GM12878 (cell line): ENCODE data around the gene CCDC43. TPM values are rescaled to one million over a fixed set of nuclear protein-coding genes. Genes with fewer than 3 reads are reported as not detected.

Experiments used
- ATAC-seq: fragments of 200-7000 bp; cut with Tn5 transposase; 3 replicates; pipeline ENCODE4 v1.9.1; 2020; ENCODE audit warnings: mild to moderate bottlenecking, moderate library complexity
- BruUV-seq: library from RNA; stranded (reverse); fragments of 400-500 nt; replicated peaks from 2 replicates; lab custom pipeline; 2021; lab: Mats Ljungman, UMichigan
- CTCF ChIA-PET: fragments of 300-600 bp; sonication (Branson Sonifier 250); formaldehyde crosslinking; extraction: SDS; loops from one replicate; lab custom pipeline; 2021; ENCODE audit warnings: inconsistent platforms; lab: Yijun Ruan, JAX
- POLR2A ChIA-PET: fragments of 350-600 bp; formaldehyde crosslinking; extraction: SDS; loops from one replicate; lab custom pipeline; 2021; ENCODE audit warnings: inconsistent platforms; lab: Charles Lee
- RAD21 ChIA-PET: fragments of 300-600 bp; sonication (Branson Sonifier 250); formaldehyde crosslinking; loops from one replicate; lab custom pipeline; 2023; ENCODE audit warnings: antibody characterized with exemption; ENCODE audit not compliant: unreplicated experiment; lab: Charles Lee
- SMC1A ChIA-PET: fragments of 300-600 bp; sonication (Branson Sonifier 250); formaldehyde crosslinking; loops from one replicate; lab custom pipeline; 2023; ENCODE audit not compliant: unreplicated experiment, uncharacterized antibody; lab: Charles Lee
- DNase-seq: peaks from one replicate; pipeline ENCODE4 v3.0.0-alpha.2; 2011; ENCODE audit warnings: low read depth, low spot score
- FAIRE-seq: peaks from 3 replicates; lab custom pipeline; 2011; peaks lifted over from hg19 to GRCh38; lab: Jason Lieb, UNC
- H2AFZ ChIP-seq: 2 replicates; pipeline ENCODE4 v1.6.0; 2011; ENCODE audit warnings: low read depth, low read length, control low read depth; ENCODE audit not compliant: control insufficient read depth
- H3K27ac ChIP-seq: 2 replicates; pipeline ENCODE4 v1.5.1; 2011; ENCODE audit warnings: control low read depth; ENCODE audit not compliant: control insufficient read depth, insufficient read depth
- H3K27me3 ChIP-seq, 2 experiments: replicated peaks in 1 of 2; 2 replicates each; pipeline versions ENCODE4 v1.6.0 to v1.6.1; 2011; ENCODE audit warnings: low read length in 1 of 2; ENCODE audit not compliant: control insufficient read depth in 2 of 2, insufficient read depth in 2 of 2
- H3K36me3 ChIP-seq, 2 experiments: 2 replicates each; pipeline ENCODE4 v1.5.1; 2011; ENCODE audit warnings: low read length in 1 of 2; ENCODE audit not compliant: control insufficient read depth in 2 of 2, insufficient read depth in 2 of 2
- H3K4me1 ChIP-seq: 2 replicates; pipeline ENCODE4 v1.6.1; 2011; ENCODE audit warnings: mild to moderate bottlenecking, low read length, moderate library complexity, mixed read lengths; ENCODE audit not compliant: control insufficient read depth, insufficient read depth
- H3K4me2 ChIP-seq: 2 replicates; pipeline ENCODE4 v1.6.0; 2011; ENCODE audit warnings: control low read depth; ENCODE audit not compliant: control insufficient read depth, insufficient read depth
- H3K4me3 ChIP-seq: fragments of 200-600 bp; sonication (generic); 2 replicates; pipeline ENCODE4 v1.5.1; 2016
- H3K79me2 ChIP-seq: 2 replicates; pipeline ENCODE4 v1.6.0; 2011; ENCODE audit warnings: low read length; ENCODE audit not compliant: control insufficient read depth, insufficient read depth
- H3K9ac ChIP-seq: 2 replicates; pipeline ENCODE4 v1.8.0; 2011; ENCODE audit warnings: low read length, control low read depth, mixed read lengths; ENCODE audit not compliant: control insufficient read depth, insufficient read depth
- H3K9me3 ChIP-seq: replicated peaks from 3 replicates; pipeline ENCODE4 v1.5.1; 2011; ENCODE audit warnings: mild to moderate bottlenecking, low read length; ENCODE audit not compliant: control insufficient read depth, insufficient read depth
- H4K20me1 ChIP-seq: 2 replicates; pipeline ENCODE4 v1.6.0; 2011; ENCODE audit not compliant: control insufficient read depth, insufficient read depth
- ATF2 ChIP-seq: IDR thresholded peaks from 2 replicates; pipeline ENCODE4 v1.6.1; 2012; ENCODE audit warnings: low read length, inconsistent platforms
- BCL3 ChIP-seq: IDR thresholded peaks from 2 replicates; pipeline ENCODE4 v1.6.1; 2011; ENCODE audit warnings: borderline replicate concordance, low read depth, mild to moderate bottlenecking, moderate library complexity, low read length; ENCODE audit not compliant: insufficient read depth, poor library complexity, severe bottlenecking
- CHD1 ChIP-seq: IDR thresholded peaks from 2 replicates; pipeline ENCODE4 v1.6.1; 2012; ENCODE audit warnings: low read depth, low read length, improper control_type of control experiment
- CHD4 ChIP-seq: fragments of 200-600 bp; sonication (generic); IDR thresholded peaks from 2 replicates; pipeline ENCODE4 v1.6.1; 2016; ENCODE audit warnings: mild to moderate bottlenecking
- ESRRA ChIP-seq: IDR thresholded peaks from 2 replicates; pipeline ENCODE4 v1.6.1; 2012; ENCODE audit warnings: mild to moderate bottlenecking, low read length, improper control_type of control experiment
- HSF1 ChIP-seq: fragments of 150-350 bp; IDR thresholded peaks from 2 replicates; pipeline ENCODE4 v1.6.1; 2014; ENCODE audit warnings: mild to moderate bottlenecking, low read depth, low read length
- MYB ChIP-seq: fragments of 150-350 bp; IDR thresholded peaks from 2 replicates; pipeline ENCODE4 v1.6.1; 2014; ENCODE audit warnings: mild to moderate bottlenecking, low read depth, low read length, borderline replicate concordance
- NKRF ChIP-seq: fragments of 450-650 bp; conservative IDR thresholded peaks from 2 replicates; pipeline ENCODE4 v1.6.1; 2017; ENCODE audit warnings: mild to moderate bottlenecking, moderate library complexity
- PML ChIP-seq: IDR thresholded peaks from 2 replicates; pipeline ENCODE4 v1.6.1; 2012; ENCODE audit warnings: low read length, inconsistent platforms
- RAD21 ChIP-seq: IDR thresholded peaks from 2 replicates; pipeline ENCODE4 v1.6.1; 2011; ENCODE audit warnings: mild to moderate bottlenecking, low read depth, low read length, moderate library complexity; ENCODE audit not compliant: insufficient read depth
- SMAD1 ChIP-seq: fragments of 450-650 bp; IDR thresholded peaks from 2 replicates; pipeline ENCODE4 v1.6.1; 2018; ENCODE audit warnings: mild to moderate bottlenecking, low read depth; ENCODE audit not compliant: partially characterized antibody
- SREBF2 ChIP-seq: IDR thresholded peaks from 2 replicates; pipeline ENCODE4 v1.6.1; 2012; ENCODE audit warnings: mild to moderate bottlenecking, low read length
- TARDBP ChIP-seq: IDR thresholded peaks from 2 replicates; pipeline ENCODE4 v1.6.1; 2016; ENCODE audit warnings: borderline replicate concordance
- USF1 ChIP-seq: IDR thresholded peaks from 2 replicates; pipeline ENCODE4 v1.6.1; 2011; ENCODE audit warnings: borderline replicate concordance, low read depth, mild to moderate bottlenecking, moderate library complexity, mixed read lengths, low read length; ENCODE audit not compliant: insufficient read depth; ENCODE audit errors: extremely low read length
- ZNF207 ChIP-seq: fragments of 450-650 bp; IDR thresholded peaks from 2 replicates; pipeline ENCODE4 v1.6.1; 2014; ENCODE audit warnings: antibody characterized with exemption, mild to moderate bottlenecking, borderline replicate concordance
- WGBS: methylation state at CpG from one replicate; pipeline ENCODE4 v1.1.6; 2016; ENCODE audit warnings: low lambda C conversion rate; ENCODE audit not compliant: insufficient replicate concordance, insufficient coverage; ENCODE audit errors: missing lambda C conversion rate; 5-methylcytosine and 5-hydroxymethylcytosine counted together
- in situ Hi-C: fragments of 300-500 bp; cut with MboI; formaldehyde crosslinking; loops from 9 replicates; pipeline ENCODE4 v1.14.3; 2018; ENCODE audit warnings: mixed read lengths
- intact Hi-C: fragments of 100-400 bp; cut with micrococcal nuclease; formaldehyde crosslinking; loops from one replicate; pipeline ENCODE4 v1.14.2; 2022; ENCODE audit not compliant: unreplicated experiment
- polyA plus RNA-seq, 11 experiments: library from polyadenylated mRNA; depleted of rRNA in 4 of 11; unstranded in 6 of 11; stranded (reverse) in 5 of 11; fragments of >200 nt; fragmentation: Nextera tagmentation in 4 of 11; fragmentation: Illumina TruSeq in 1 of 11; extraction: Ambion mirVana in 4 of 11; extraction: Trizol in 1 of 11; gene quantifications; 1 replicate in 1 of 11; 2 replicates in 10 of 11; pipeline versions ENCODE4 v1.2.1 to v1.2.3, GENCODE V29; 2011 to 2016; ENCODE audit warnings: inconsistent platforms in 2 of 11, missing spikeins in 2 of 11, low read depth in 1 of 11
- total RNA-seq, 4 experiments: library from RNA; depleted of rRNA in 3 of 4; stranded (reverse); fragments of >200 nt in 3 of 4; fragmentation: Illumina TruSeq in 1 of 4; extraction: Trizol in 1 of 4; gene quantifications; 2 replicates each; pipeline versions ENCODE4 v1.2.1 to v1.2.3, GENCODE V29; 2013 to 2021

The CCDC43 gene
- total and polyA plus RNA-seq, 10 of the 15 experiments (the other 5 are each of a cell fraction or from before 2014, with no cell fraction given): 10.8 to 42.3 (median 24.1) TPM

- TF ChIP-seq USF1: no peak
- TF ChIP-seq, all 136 proteins: peak for 0
These were observed 44.7 kb upstream of the CCDC43 start (continued) for GRCh38 chr17:44734272-44734671.

GRCh38 chr17:44733753-44734152, 44.2 kb upstream of the CCDC43 start:
- H3K9me3 ChIP-seq: no peaks in the 10 kb centered on the region
- DNase-seq (no peak), ATAC-seq (peak; percentile 40; the same call in 1 of the 3 replicates), FAIRE-seq (no peak)
- 89% methylated on average over 5 of the region's 5 CpGs for WGBS
- H3K4me3 ChIP-seq: no peak overlapping the region
- peaks cover 9% of the 10 kb centered on the region in 2 experiments for H3K36me3 ChIP-seq
- POLR2A ChIA-PET: no interaction called here
- no peaks in the 10 kb centered on the region for H3K79me2 ChIP-seq
- H3K4me2 ChIP-seq: no peak overlapping the region
- no peaks in the 10 kb centered on the region for H4K20me1 ChIP-seq
- CTCF ChIA-PET: no interaction called here
- no peaks in the 10 kb centered on the region for H3K27me3 ChIP-seq
- no peak overlapping the region for H3K27ac ChIP-seq
- H2AFZ ChIP-seq: no peak overlapping the region
- H3K4me1 ChIP-seq: peaks cover 13% of the 10 kb centered on the region
- RAD21 ChIA-PET: no interaction called here
- no peak overlapping the region for H3K9ac ChIP-seq
- intact Hi-C loops: no loop called here
- in situ Hi-C loops: no loop called here
- SMC1A ChIA-PET: interaction anchor here (1.1 kb wide), 1 partner anchor 11 kb away, joined by 4 read pairs; no protein-coding TSS in a partner anchor
- BruUV-seq: no TSS peak
- TF ChIP-seq PML (no peak), ATF2 (no peak), CHD4 (no peak), TARDBP (no peak), MYB (no peak), BCL3 (no peak), SMAD1 (no peak), ESRRA (no peak), HSF1 (no peak), SREBF2 (no peak), CHD1 (no peak), NKRF (no peak), RAD21 (0 out of 2 replicates have a peak, but pooled peaks have one; percentile 13), ZNF207 (no peak)
